HG03066 (cell line): ENCODE data around the gene MYRIP.

ENCODE experiments used
- ATAC-seq: cut with Tn5 transposase; IDR thresholded peaks from one replicate; pipeline ENCODE4 v1.9.1; 2021; ENCODE audit warnings: low read depth; ENCODE audit not compliant: unreplicated experiment

The MYRIP gene

GRCh38 chr3:39961230-39961629 lies 151.8 kb downstream of the MYRIP start:
- ATAC-seq = no peak

GRCh38 chr3:39962581-39962980 lies 153.2 kb downstream of the MYRIP start:
- ATAC-seq = no peak

GRCh38 chr3:39965461-39965860 lies 156.1 kb downstream of the MYRIP start:
- no peak for ATAC-seq

- ATAC-seq = no peak
Observed at GRCh38 chr3:39965997-39966396, 156.6 kb downstream of the MYRIP start.

GRCh38 chr3:39970982-39971381 lies 161.6 kb downstream of the MYRIP start:
- no peak for ATAC-seq

GRCh38 chr3:39971559-39972031 lies 162.2 kb downstream of the MYRIP start:
- no peak for ATAC-seq

GRCh38 chr3:39972508-39972907 lies 163.1 kb downstream of the MYRIP start:
- ATAC-seq = no peak

GRCh38 chr3:39977058-39977794 lies 167.8 kb downstream of the MYRIP start:
- no peak for ATAC-seq

GRCh38 chr3:39978308-39978707 lies 168.9 kb downstream of the MYRIP start:
- ATAC-seq = no peak

- ATAC-seq = no peak
Observed at GRCh38 chr3:39980058-39980457, 170.6 kb downstream of the MYRIP start.

- no peak for ATAC-seq
Observed at GRCh38 chr3:39980781-39981180, 171.4 kb downstream of the MYRIP start.

- no peak for ATAC-seq
Observed at GRCh38 chr3:39981547-39982184, 172.3 kb downstream of the MYRIP start.

GRCh38 chr3:39982665-39983357 lies 173.4 kb downstream of the MYRIP start:
- no peak for ATAC-seq

GRCh38 chr3:39989746-39990145 lies 180.3 kb downstream of the MYRIP start:
- no peak for ATAC-seq

GRCh38 chr3:39990532-39990931 lies 181.1 kb downstream of the MYRIP start:
- no peak for ATAC-seq

GRCh38 chr3:40008796-40009195 lies 199.4 kb downstream of the MYRIP start:
- ATAC-seq = no peak

GRCh38 chr3:40009991-40010390 lies 200.6 kb downstream of the MYRIP start:
- ATAC-seq = no peak

- no peak for ATAC-seq
Observed at GRCh38 chr3:40012381-40012780, 203.0 kb downstream of the MYRIP start.

- no peak for ATAC-seq
Observed at GRCh38 chr3:40016391-40016790, 207.0 kb downstream of the MYRIP start.

GRCh38 chr3:40018369-40018768 lies 209.0 kb downstream of the MYRIP start:
- no peak for ATAC-seq

- no peak for ATAC-seq
Observed at GRCh38 chr3:40019376-40019775, 210.0 kb downstream of the MYRIP start.

GRCh38 chr3:40020689-40021088 lies 211.3 kb downstream of the MYRIP start:
- ATAC-seq = no peak
